ENCODE measurements around the gene ZNF215.

GRCh38 chr11:6911948-6912347, 14.3 kb upstream of the ZNF215 start:
- TF ChIP-seq MXI1 (IDR thresholded peaks at IDR 0.05; ENCODE audit: low read depth, low read length) (no peak), SMC3 (IDR thresholded peaks at IDR 0.05; ENCODE audit: low read depth, low read length) (no peak), REST (IDR thresholded peaks at IDR 0.05; ENCODE audit: low read depth, low read length) (no peak), POLR2AphosphoS5 (IDR thresholded peaks at IDR 0.05; ENCODE audit: low read depth, low read length) (no peak), CTCF (IDR thresholded peaks at IDR 0.05) (no peak), EP300 (IDR thresholded peaks at IDR 0.05; ENCODE audit: borderline replicate concordance in 1 of 2, low read depth in 1 of 2, low read length in 1 of 2) (no peak), RAD21 (IDR thresholded peaks at IDR 0.05; ENCODE audit: low read length) (no peak), SIN3A (IDR thresholded peaks at IDR 0.05; ENCODE audit: borderline replicate concordance, low read depth, low read length) (no peak), NRF1 (IDR thresholded peaks at IDR 0.05; ENCODE audit: low read depth, low read length) (no peak), YY1 (IDR thresholded peaks at IDR 0.05; ENCODE audit: low read depth) (no peak)

Measured in SK-N-SH (cell line).